ENCODE results near the gene TLX2. TPM values are rescaled to one million over a fixed set of nuclear protein-coding genes. Genes with fewer than 3 reads are reported as not detected.
A peak's percentile ranks its signal among the peaks of the same experiment; 100 is the strongest.

The TLX2 gene
- total and polyA plus RNA-seq, 2 of the 8 experiments (the other 6 are each of a cell fraction or from before 2014, with no cell fraction given): 0.06 to 0.17 TPM

- Histone ChIP-seq H3K14ac (ENCODE audit: insufficient read length) (no peak overlapping the region), H2BK5ac (ENCODE audit: low read depth, low read length) (no peak overlapping the region; the same call in 1 of the 2 replicates), H3K27ac (ENCODE audit: low read depth, low read length) (peak overlapping the region; percentile 79), H3K18ac (ENCODE audit: extremely low read depth, low read length) (no peak overlapping the region), H3K4me1 (replicated peaks in 1 of 4; ENCODE audit: control insufficient read depth in 3 of 4, insufficient read depth in 4 of 4, low read length in 3 of 4) (peaks cover 0 to 3% (median 2%) of the 10 kb centered on the region in 4 experiments; a peak in 3 of 7 replicates), H3K9ac (replicated peaks in 1 of 4; ENCODE audit: extremely low read depth in 1 of 4, low read depth in 3 of 4, low read length in 3 of 4) (peak overlapping the region in 3 of 4 experiments; percentile 67 to 77 (median 77); a peak in 6 of 7 replicates), H3K79me1 (ENCODE audit: low read depth, low read length) (no peaks in the 10 kb centered on the region), H4K8ac (ENCODE audit: extremely low read depth, insufficient read depth, low read length) (peak overlapping the region; percentile 94; the same call in 1 of the 2 replicates), H2BK15ac (ENCODE audit: low read length) (no peak overlapping the region), H3K27me3 (replicated peaks in 1 of 4; ENCODE audit: control insufficient read depth in 3 of 4, extremely low read depth in 1 of 4, insufficient read depth in 3 of 4, low read length in 3 of 4) (no peaks in the 10 kb centered on the region), H2AFZ (ENCODE audit: low read length) (peak overlapping the region; percentile 88), H3K9me3 (ENCODE audit: insufficient read depth in 2 of 2, low read depth in 1 of 2, low read length in 1 of 2) (no peaks in the 10 kb centered on the region), H3K36me3 (ENCODE audit: control insufficient read depth in 2 of 4, insufficient read depth in 4 of 4, low read length in 3 of 4) (peaks cover 0 to 4% (median 2%) of the 10 kb centered on the region in 4 experiments; a peak in 6 of 8 replicates), H3K23ac (ENCODE audit: insufficient read length) (no peak overlapping the region), H2BK20ac (ENCODE audit: low read length) (no peak overlapping the region), H2AK5ac (ENCODE audit: low read depth, low read length) (no peak overlapping the region), H3K4ac (replicated peaks; ENCODE audit: insufficient read length, low read depth, low read length) (peak overlapping the region; percentile 80), H3K23me2 (ENCODE audit: low read depth, low read length) (peaks cover 11% of the 10 kb centered on the region), H3K79me2 (ENCODE audit: control insufficient read depth in 1 of 2, insufficient read depth in 2 of 2, low read length in 2 of 2) (no peaks in the 10 kb centered on the region), H4K91ac (replicated peaks; ENCODE audit: insufficient read length, low read length) (peak overlapping the region; percentile 45), H3K56ac (replicated peaks; ENCODE audit: insufficient read length, low read depth, low read length) (peak overlapping the region; percentile 91), H2BK12ac (ENCODE audit: low read depth, low read length) (no peak overlapping the region), H4K5ac (ENCODE audit: insufficient read length, low read depth, low read length) (peak overlapping the region; percentile 46), H3K4me2 (ENCODE audit: insufficient read depth in 1 of 2, low read depth in 2 of 2, low read length in 2 of 2) (peak overlapping the region; percentile 97 to 98), H3K4me3 (ENCODE audit: extremely low read depth in 1 of 4, insufficient read depth in 2 of 4, low read depth in 3 of 4, low read length in 4 of 4) (peak overlapping the region; percentile 77 to 95 (median 87)), H2BK120ac (replicated peaks; ENCODE audit: low read depth, low read length) (no peak overlapping the region), H4K20me1 (replicated peaks in 1 of 2; ENCODE audit: control insufficient read depth in 1 of 2, insufficient read depth in 2 of 2, low read length in 2 of 2) (peaks cover 0 to 1% of the 10 kb centered on the region in 2 experiments)
- TF ChIP-seq TAF7 (optimal IDR thresholded peaks at IDR 0.05; ENCODE audit: borderline replicate concordance, low read depth, low read length) (peak; percentile 8), RFX5 (IDR thresholded peaks at IDR 0.05; ENCODE audit: borderline replicate concordance, low read depth, low read length) (no peak)
- ChIA-PET POLR2A (ENCODE audit: partially characterized antibody) (interaction anchor here (0.9 to 5.2 kb wide), 13 partner anchors 9 to 77 kb away, joined by 3 to 89 read pairs (median 4); partner anchors contain the start of genes AUP1, CCDC142, HTRA2 and INO80B), CTCF (ENCODE audit: partially characterized antibody) (interaction anchor here (0.6 to 5.7 kb wide), 15 partner anchors 9 to 115 kb away, joined by 3 to 86 read pairs (median 3); partner anchors contain the start of genes AUP1, CCDC142, DQX1 and HTRA2)
- no peak for DNase-seq (ENCODE audit: low read depth in 1 of 2, low spot score in 2 of 2)
- no peak for FAIRE-seq
- 35% methylated on average over 7 of the region's 7 CpGs; no CpG with 5 or more reads in 1 of the 2 experiments for WGBS, 2 experiments (ENCODE audit: extremely low coverage in 1 of 2, insufficient coverage in 1 of 2, insufficient read length in 1 of 2, insufficient replicate concordance in 2 of 2, low coverage in 1 of 2, low lambda C conversion rate in 2 of 2, missing lambda C conversion rate in 1 of 2)
Measured at GRCh38 chr2:74472945-74473258, 41.3 kb upstream of the TLX2 start.

Measured in H1 (cell line).